H9 (cell line): ENCODE measurements around the gene SEMA5A. TPM values are rescaled to one million over a fixed set of nuclear protein-coding genes. Genes with fewer than 3 reads are reported as not detected.

Experiments used
- DNase-seq: peaks from one replicate; pipeline ENCODE4 v3.0.0-alpha.2; 2017
- H2AFZ ChIP-seq: one replicate; pipeline ENCODE4 v1.6.1; 2013; ENCODE audit warnings: mild to moderate bottlenecking, low read length, control low read depth, moderate library complexity
- H2AK5ac ChIP-seq: 2 replicates; pipeline ENCODE4 v1.6.1; 2013; ENCODE audit warnings: low read length, control low read depth, mixed read lengths; ENCODE audit not compliant: insufficient read length
- H2BK120ac ChIP-seq: one replicate; pipeline ENCODE4 v1.6.1; 2013; ENCODE audit warnings: low read depth, mild to moderate bottlenecking, low read length, control low read depth, inconsistent platforms; ENCODE audit not compliant: poor library complexity, severe bottlenecking
- H2BK12ac ChIP-seq: 2 replicates; pipeline ENCODE4 v1.6.1; 2013; ENCODE audit warnings: low read length, control low read depth, mixed read lengths, low read depth; ENCODE audit not compliant: insufficient read length
- H2BK15ac ChIP-seq: 2 replicates; pipeline ENCODE4 v1.6.1; 2013; ENCODE audit warnings: low read depth, low read length, control low read depth
- H2BK20ac ChIP-seq: one replicate; pipeline ENCODE4 v1.6.1; 2013; ENCODE audit warnings: low read depth, mild to moderate bottlenecking, low read length, control low read depth, inconsistent platforms; ENCODE audit not compliant: poor library complexity, severe bottlenecking
- H2BK5ac ChIP-seq: 2 replicates; pipeline ENCODE4 v1.6.1; 2013; ENCODE audit warnings: low read length, control low read depth, mixed read lengths; ENCODE audit not compliant: insufficient read length
- H3K14ac ChIP-seq: 2 replicates; pipeline ENCODE4 v1.6.1; 2013; ENCODE audit warnings: low read length, control low read depth; ENCODE audit not compliant: insufficient read depth
- H3K18ac ChIP-seq: 2 replicates; pipeline ENCODE4 v1.6.1; 2013; ENCODE audit warnings: low read depth, mild to moderate bottlenecking, mixed read lengths, low read length, control low read depth; ENCODE audit not compliant: insufficient read length
- H3K23ac ChIP-seq: 2 replicates; pipeline ENCODE4 v1.6.1; 2013; ENCODE audit warnings: low read length, control low read depth, mixed read lengths, low read depth; ENCODE audit not compliant: insufficient read length
- H3K23me2 ChIP-seq: 2 replicates; pipeline ENCODE4 v1.6.1; 2013; ENCODE audit warnings: low read depth, mild to moderate bottlenecking, mixed read lengths, low read length, control low read depth; ENCODE audit not compliant: insufficient read length, poor library complexity, severe bottlenecking
- H3K27ac ChIP-seq: 2 replicates; pipeline ENCODE4 v1.5.1; 2013; ENCODE audit warnings: low read length, control low read depth, mixed read lengths, low read depth; ENCODE audit not compliant: insufficient read length
- H3K27me3 ChIP-seq: 2 replicates; pipeline ENCODE4 v1.6.1; 2013; ENCODE audit warnings: low read length, control low read depth, inconsistent platforms; ENCODE audit not compliant: insufficient read depth
- H3K4ac ChIP-seq: 2 replicates; pipeline ENCODE4 v1.6.1; 2013; ENCODE audit warnings: low read depth, mild to moderate bottlenecking, control low read depth, inconsistent platforms, low read length, moderate library complexity
- H3K4me1 ChIP-seq: 2 replicates; pipeline ENCODE4 v1.6.1; 2013; ENCODE audit warnings: low read length, control low read depth, inconsistent platforms; ENCODE audit not compliant: insufficient read depth
- H3K4me2 ChIP-seq: 2 replicates; pipeline ENCODE4 v1.6.1; 2013; ENCODE audit warnings: low read length, control low read depth, mixed read lengths; ENCODE audit not compliant: insufficient read length, insufficient read depth
- H3K56ac ChIP-seq: 2 replicates; pipeline ENCODE4 v1.6.1; 2013; ENCODE audit warnings: low read depth, mild to moderate bottlenecking, mixed read lengths, low read length, control low read depth; ENCODE audit not compliant: insufficient read length
- H3K79me1 ChIP-seq: 2 replicates; pipeline ENCODE4 v1.6.1; 2013; ENCODE audit warnings: low read depth, mild to moderate bottlenecking, moderate library complexity, low read length, control low read depth, inconsistent platforms; ENCODE audit not compliant: insufficient read depth, poor library complexity, severe bottlenecking
- H3K79me2 ChIP-seq: 2 replicates; pipeline ENCODE4 v1.6.1; 2013; ENCODE audit warnings: low read length, control low read depth, inconsistent platforms; ENCODE audit not compliant: insufficient read depth
- H3K9ac ChIP-seq: 2 replicates; pipeline ENCODE4 v1.6.1; 2013; ENCODE audit warnings: low read length, control low read depth, mixed read lengths; ENCODE audit not compliant: insufficient read length; ENCODE audit errors: extremely low read depth
- H3K9me3 ChIP-seq: one replicate; pipeline ENCODE4 v1.6.1; 2013; ENCODE audit warnings: low read depth, low read length, inconsistent platforms; ENCODE audit not compliant: control insufficient read depth
- H3T11ph ChIP-seq: one replicate; pipeline ENCODE4 v1.6.1; 2013; ENCODE audit warnings: mild to moderate bottlenecking, low read length, control low read depth, inconsistent platforms
- H4K20me1 ChIP-seq: one replicate; pipeline ENCODE4 v1.6.1; 2013; ENCODE audit not compliant: control insufficient read depth, insufficient read length, insufficient read depth
- H4K5ac ChIP-seq: 2 replicates; pipeline ENCODE4 v1.6.1; 2013; ENCODE audit warnings: low read depth, mild to moderate bottlenecking, mixed read lengths, low read length, control low read depth; ENCODE audit not compliant: insufficient read length
- H4K8ac ChIP-seq: replicated peaks from 2 replicates; pipeline ENCODE4 v1.6.1; 2013; ENCODE audit warnings: low read length, control low read depth, mixed read lengths, low read depth; ENCODE audit not compliant: insufficient read length
- H4K91ac ChIP-seq: 2 replicates; pipeline ENCODE4 v1.6.1; 2013; ENCODE audit warnings: low read depth, mild to moderate bottlenecking, moderate library complexity, mixed read lengths, low read length, control low read depth; ENCODE audit not compliant: insufficient read length
- H3K27ac Mint-ChIP-seq, 3 experiments: 2 replicates in 2 of 3; 3 replicates in 1 of 3; pipeline ENCODE4 v1.8.0; 2020 to 2021; ENCODE audit warnings: mixed read lengths in 3 of 3, mild to moderate bottlenecking in 1 of 3, moderate library complexity in 1 of 3
- H3K27me3 Mint-ChIP-seq: 2 replicates; pipeline ENCODE4 v1.8.0; 2021; ENCODE audit warnings: low read depth, mild to moderate bottlenecking, moderate library complexity, mixed read lengths
- H3K36me3 Mint-ChIP-seq, 3 experiments: 2 replicates in 2 of 3; 3 replicates in 1 of 3; pipeline ENCODE4 v1.8.0; 2020 to 2021; ENCODE audit warnings: low read depth in 3 of 3, mixed read lengths in 3 of 3; ENCODE audit not compliant: insufficient read depth in 1 of 3
- H3K4me1 Mint-ChIP-seq, 2 experiments: 2 replicates each; pipeline ENCODE4 v1.8.0; 2020; ENCODE audit warnings: mixed read lengths in 2 of 2
- H3K4me3 Mint-ChIP-seq, 2 experiments: 2 replicates in 1 of 2; 3 replicates in 1 of 2; pipeline ENCODE4 v1.8.0; 2020 to 2021; ENCODE audit warnings: mild to moderate bottlenecking in 2 of 2, mixed read lengths in 2 of 2, moderate library complexity in 1 of 2
- H3K9me3 Mint-ChIP-seq, 2 experiments: 2 replicates in 1 of 2; 3 replicates in 1 of 2; pipeline ENCODE4 v1.8.0; 2020; ENCODE audit warnings: mild to moderate bottlenecking in 2 of 2, mixed read lengths in 2 of 2, moderate library complexity in 1 of 2
- WGBS: extraction: QIAGEN DNeasy Blood & Tissue Kit; methylation state at CpG from one replicate; pipeline ENCODE4 v1.1.7; 2013; ENCODE audit warnings: missing lambda C conversion rate, low lambda C conversion rate, mixed read lengths; ENCODE audit not compliant: insufficient read length; ENCODE audit errors: extremely low coverage; 5-methylcytosine and 5-hydroxymethylcytosine counted together
- total RNA-seq: library from RNA; stranded (reverse); gene quantifications from 2 replicates; pipeline ENCODE4 v1.2.1, GENCODE V29; 2021
- TF ChIP-seq, protein P1 (sequence below): fragments of 200-600 bp; sonication (generic); conservative IDR thresholded peaks from 3 replicates; pipeline ENCODE4 v1.8.0; 2021; ENCODE audit warnings: antibody characterized with exemption, mild to moderate bottlenecking

Gene SEMA5A
- total RNA-seq, 1 experiment from 2014 or later: 4.3 TPM

DNA sequence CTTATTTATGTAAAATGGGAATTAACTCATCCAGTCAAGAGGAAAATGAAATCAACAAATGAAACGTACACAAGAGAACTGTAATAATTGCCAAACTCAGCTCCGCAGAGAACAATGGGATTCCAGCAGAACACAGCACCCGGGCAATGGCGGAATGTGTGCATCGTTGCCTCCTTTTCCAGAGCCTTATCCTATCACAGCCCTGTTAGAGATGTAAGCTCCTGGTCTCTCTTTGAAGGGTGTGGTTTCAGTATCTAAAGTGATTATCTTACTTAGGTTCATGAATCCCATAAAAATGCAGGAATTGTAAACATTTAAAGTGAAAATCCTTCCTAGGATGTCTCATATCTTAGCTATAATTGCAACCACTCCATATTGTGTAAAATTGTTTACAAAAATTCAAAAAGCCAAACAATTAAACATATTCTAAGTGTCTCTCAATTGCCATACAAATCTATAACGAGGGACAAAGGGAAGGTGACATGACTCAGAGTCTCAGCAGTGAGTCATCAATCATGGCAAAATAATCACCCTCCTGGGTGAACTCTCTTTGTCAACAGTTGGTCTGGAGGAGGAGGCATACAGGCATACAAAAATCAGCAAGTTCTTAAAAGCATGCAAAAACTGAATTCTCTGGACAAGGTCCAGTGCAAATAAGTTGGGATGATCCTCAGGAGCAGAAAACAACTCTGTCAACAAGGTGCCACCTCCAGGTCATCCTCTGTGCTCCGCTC lies 22.6 kb downstream of the SEMA5A start:
- Histone ChIP-seq H4K20me1 (no peaks in the 10 kb centered on the region), H3K14ac (no peak overlapping the region), H4K5ac (no peak overlapping the region), H3K4ac (no peak overlapping the region), H4K8ac (no peak overlapping the region), H3K23ac (no peak overlapping the region), H2BK12ac (no peak overlapping the region), H3K27ac (no peak overlapping the region), H4K91ac (no peak overlapping the region), H2BK5ac (no peak overlapping the region), H2BK120ac (no peak overlapping the region), H2BK20ac (no peak overlapping the region), H2AK5ac (no peak overlapping the region), H3K79me2 (no peaks in the 10 kb centered on the region), H3K18ac (no peak overlapping the region), H3K79me1 (no peaks in the 10 kb centered on the region), H3K4me2 (no peak overlapping the region), H3K56ac (no peak overlapping the region), H3K9ac (no peak overlapping the region), H3K23me2 (no peaks in the 10 kb centered on the region), H2BK15ac (no peak overlapping the region), H3K9me3 (no peaks in the 10 kb centered on the region), H3K4me1 (no peaks in the 10 kb centered on the region), H3K27me3 (no peaks in the 10 kb centered on the region), H2AFZ (no peak overlapping the region), H3T11ph (no peak overlapping the region)
- DNase-seq: no peak
- Mint-ChIP-seq H3K9me3 (no peaks in the 10 kb centered on the region), H3K4me3 (no peak overlapping the region), H3K36me3 (no peaks in the 10 kb centered on the region), H3K27ac (no peak overlapping the region), H3K27me3 (no peaks in the 10 kb centered on the region), H3K4me1 (peaks cover 0 to 4% of the 10 kb centered on the region in 2 experiments; a peak in 1 of 4 replicates)
- no CpG with 5 or more reads among the region's 7 CpGs for WGBS
- TF ChIP-seq, protein P1, sequence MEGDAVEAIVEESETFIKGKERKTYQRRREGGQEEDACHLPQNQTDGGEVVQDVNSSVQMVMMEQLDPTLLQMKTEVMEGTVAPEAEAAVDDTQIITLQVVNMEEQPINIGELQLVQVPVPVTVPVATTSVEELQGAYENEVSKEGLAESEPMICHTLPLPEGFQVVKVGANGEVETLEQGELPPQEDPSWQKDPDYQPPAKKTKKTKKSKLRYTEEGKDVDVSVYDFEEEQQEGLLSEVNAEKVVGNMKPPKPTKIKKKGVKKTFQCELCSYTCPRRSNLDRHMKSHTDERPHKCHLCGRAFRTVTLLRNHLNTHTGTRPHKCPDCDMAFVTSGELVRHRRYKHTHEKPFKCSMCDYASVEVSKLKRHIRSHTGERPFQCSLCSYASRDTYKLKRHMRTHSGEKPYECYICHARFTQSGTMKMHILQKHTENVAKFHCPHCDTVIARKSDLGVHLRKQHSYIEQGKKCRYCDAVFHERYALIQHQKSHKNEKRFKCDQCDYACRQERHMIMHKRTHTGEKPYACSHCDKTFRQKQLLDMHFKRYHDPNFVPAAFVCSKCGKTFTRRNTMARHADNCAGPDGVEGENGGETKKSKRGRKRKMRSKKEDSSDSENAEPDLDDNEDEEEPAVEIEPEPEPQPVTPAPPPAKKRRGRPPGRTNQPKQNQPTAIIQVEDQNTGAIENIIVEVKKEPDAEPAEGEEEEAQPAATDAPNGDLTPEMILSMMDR: no peak
